Epithelial cell of esophagus (primary cell): ENCODE measurements around the gene CRMP1.

Experiments used
- DNase-seq: peaks from one replicate; pipeline ENCODE4 v3.0.0; 2010; ENCODE audit warnings: low read depth
- H3K4me3 ChIP-seq: 2 replicates; pipeline ENCODE4 v1.5.1; 2011; ENCODE audit warnings: mild to moderate bottlenecking, low read length, control low read depth
- TF ChIP-seq, protein P1 (sequence below): IDR thresholded peaks from 2 replicates; pipeline ENCODE4 v1.5.1; 2011; ENCODE audit warnings: low read depth, mild to moderate bottlenecking, low read length, control low read depth, inconsistent platforms; ENCODE audit not compliant: insufficient read depth; ENCODE audit errors: missing control alignments

The CRMP1 gene

GRCh38 chr4:5893004-5893580 lies at the start of gene CRMP1:
Gene CRMP1, minus strand, starts transcription at chr4:5893086. Its CDS starts 117 bp downstream, at chr4:5892969.
- H3K4me3 ChIP-seq: no peak within 1 kb of the TSS
- TF ChIP-seq, protein P1, sequence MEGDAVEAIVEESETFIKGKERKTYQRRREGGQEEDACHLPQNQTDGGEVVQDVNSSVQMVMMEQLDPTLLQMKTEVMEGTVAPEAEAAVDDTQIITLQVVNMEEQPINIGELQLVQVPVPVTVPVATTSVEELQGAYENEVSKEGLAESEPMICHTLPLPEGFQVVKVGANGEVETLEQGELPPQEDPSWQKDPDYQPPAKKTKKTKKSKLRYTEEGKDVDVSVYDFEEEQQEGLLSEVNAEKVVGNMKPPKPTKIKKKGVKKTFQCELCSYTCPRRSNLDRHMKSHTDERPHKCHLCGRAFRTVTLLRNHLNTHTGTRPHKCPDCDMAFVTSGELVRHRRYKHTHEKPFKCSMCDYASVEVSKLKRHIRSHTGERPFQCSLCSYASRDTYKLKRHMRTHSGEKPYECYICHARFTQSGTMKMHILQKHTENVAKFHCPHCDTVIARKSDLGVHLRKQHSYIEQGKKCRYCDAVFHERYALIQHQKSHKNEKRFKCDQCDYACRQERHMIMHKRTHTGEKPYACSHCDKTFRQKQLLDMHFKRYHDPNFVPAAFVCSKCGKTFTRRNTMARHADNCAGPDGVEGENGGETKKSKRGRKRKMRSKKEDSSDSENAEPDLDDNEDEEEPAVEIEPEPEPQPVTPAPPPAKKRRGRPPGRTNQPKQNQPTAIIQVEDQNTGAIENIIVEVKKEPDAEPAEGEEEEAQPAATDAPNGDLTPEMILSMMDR: no peak
- no peak for DNase-seq

DNA sequence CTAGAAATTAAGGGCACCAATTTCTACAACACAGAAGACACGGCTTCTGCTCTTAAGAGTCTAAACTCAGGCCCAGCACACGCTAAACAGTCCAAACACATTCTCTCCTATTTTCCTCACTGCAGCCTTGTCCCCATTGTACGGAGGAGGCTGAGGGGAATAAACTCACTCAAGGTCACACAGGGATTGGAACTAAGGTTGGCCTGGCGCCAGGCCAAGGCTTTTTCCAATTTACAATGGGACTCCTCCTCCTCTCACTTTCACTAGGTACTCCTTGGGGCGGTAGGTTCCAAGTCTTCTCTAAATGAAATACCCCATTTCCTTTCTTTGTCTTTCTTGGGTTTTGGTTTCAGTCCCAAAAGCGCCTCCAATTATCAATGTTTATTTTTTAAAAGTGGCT lies 48.7 kb upstream of the CRMP1 start:
- H3K4me3 ChIP-seq: no peak overlapping the region
- no peak for DNase-seq
- TF ChIP-seq, protein P1: no peak

GRCh38 chr4:5940470-5941203 lies 47.8 kb upstream of the CRMP1 start:
- no peak overlapping the region for H3K4me3 ChIP-seq
- TF ChIP-seq, protein P1: no peak
- no peak for DNase-seq

DNA sequence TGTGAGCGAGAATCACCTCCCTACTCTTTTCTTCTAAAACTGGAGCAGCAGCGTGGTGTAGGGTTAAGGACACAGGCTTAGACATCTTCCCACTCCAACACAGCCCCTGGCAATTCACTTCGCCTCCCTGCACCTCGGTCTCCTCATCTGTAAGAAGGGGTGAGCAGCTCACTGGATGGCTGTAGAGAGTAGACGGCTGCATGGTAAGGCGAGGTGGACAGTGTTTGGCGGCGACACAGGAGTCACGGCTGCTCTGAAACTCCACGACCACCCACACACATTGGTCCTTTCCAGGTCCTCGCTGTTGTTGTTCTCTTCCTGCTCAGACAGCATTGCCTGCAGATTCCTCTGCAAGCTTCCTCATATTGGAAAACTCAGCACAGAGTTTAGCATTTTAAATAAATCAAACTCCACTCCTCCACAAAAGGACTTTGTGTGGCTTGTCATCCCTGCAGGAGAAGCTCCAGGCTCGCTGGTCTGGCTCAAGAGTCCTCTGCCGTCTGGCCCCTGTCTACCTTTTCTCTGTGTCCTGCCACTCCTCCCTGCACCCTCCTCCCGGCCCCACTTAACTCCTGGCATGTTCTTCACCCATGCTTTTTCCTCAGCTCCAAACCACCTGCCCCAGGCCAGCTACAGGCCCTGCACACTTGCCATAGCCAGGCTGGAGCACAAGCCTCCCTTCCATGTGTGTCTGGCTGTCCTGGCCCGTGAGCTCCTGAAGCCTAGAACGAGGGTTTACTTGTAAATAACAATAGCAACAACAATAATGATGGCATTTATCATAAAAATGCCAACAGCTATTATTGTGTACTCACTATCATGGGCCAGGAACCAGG lies 41.3 kb upstream of the CRMP1 start:
- no peak overlapping the region for H3K4me3 ChIP-seq
- no peak for DNase-seq
- TF ChIP-seq, protein P1: no peak

- H3K4me3 ChIP-seq: no peak overlapping the region
- DNase-seq: no peak
- TF ChIP-seq, protein P1: no peak
These were observed 40.2 kb upstream of the CRMP1 start for GRCh38 chr4:5933116-5933515.

DNA sequence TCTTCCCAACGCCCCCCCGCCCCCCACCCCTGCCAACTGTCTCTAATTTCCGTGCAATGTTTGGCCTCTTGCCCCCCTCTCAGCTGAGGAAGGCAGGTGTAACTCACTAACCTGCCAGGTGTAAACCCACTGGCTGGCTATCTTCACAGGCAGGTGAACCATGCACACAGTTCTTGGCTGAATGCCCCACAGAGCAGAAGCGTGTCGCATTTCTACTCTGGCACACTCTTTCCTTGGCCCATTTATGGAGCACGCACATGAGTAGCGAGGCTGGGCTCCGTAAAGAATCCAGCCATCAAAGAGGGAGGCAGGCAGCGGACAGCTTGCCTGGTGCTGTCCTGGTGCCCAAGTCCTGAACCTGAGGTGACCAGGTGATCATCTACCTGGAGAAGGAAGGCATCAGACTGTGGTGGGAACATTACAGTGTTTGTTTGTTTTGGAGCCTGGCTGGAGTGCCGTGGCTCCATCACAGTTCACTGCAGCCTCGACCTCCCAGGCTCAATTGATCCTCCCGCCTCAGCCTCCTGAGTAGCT lies 39.2 kb upstream of the CRMP1 start:
- no peak for DNase-seq
- H3K4me3 ChIP-seq: no peak overlapping the region
- TF ChIP-seq, protein P1: no peak
